Endometrium (tissue), 2 donors: ENCODE measurements around the gene DHX58.

Experiments
- FAIRE-seq: peaks from 2 replicates; lab custom pipeline; 2012; peaks lifted over from hg19 to GRCh38; lab: Jason Lieb, UNC
- donor health status: control.
- donor health status: control.

DHX58 gene

DNA sequence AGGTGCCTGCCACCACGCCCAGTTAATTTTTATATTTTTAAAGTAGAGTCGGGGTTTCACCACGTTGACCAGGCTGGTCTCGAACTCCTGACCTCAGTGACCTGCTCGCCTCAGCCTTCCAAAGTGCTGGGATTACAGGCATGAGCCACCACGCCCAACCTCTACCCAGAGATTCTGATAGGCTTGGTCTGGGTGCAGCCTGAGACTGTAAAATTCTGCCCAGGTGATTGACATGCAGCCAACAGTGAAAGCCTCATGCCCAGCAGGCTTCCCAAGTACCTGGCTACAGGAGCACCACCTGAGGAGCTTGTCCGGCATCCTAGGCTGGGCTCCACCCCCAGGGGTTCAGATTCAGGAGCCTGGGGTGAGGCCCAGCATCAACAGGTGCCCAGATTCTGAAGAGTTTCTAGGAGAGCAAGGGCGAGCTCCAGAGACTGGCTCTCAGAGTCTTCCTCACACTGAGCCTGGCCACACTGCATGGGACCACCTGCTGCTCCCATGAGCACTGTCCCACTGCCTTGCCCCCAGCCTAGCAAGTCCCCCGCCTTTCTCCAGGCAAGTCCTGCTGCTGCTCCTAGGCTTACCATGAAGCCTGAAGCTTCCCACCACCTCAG lies 30.9 kb downstream of the DHX58 start:
- FAIRE-seq = no peak

DNA sequence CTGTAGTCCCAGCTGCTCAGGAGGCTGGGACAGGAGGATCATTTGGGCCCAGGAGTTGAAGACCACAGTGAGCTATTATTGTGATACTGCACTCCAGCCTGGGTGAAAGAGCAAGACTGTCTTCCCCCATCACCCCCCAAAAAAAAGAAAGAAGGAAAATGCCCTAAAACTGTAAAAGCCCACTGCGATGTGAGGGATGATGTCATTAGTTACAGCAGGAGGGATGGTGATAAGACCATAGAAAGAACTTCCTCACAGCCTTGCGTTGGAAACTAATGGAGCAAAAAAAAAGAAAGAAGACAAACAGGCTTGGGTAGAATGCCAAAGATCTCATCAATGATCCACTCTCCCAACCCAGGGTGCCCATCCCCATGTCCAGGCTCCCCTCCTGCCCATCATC lies 33.0 kb downstream of the DHX58 start:
- FAIRE-seq = no peak

DNA sequence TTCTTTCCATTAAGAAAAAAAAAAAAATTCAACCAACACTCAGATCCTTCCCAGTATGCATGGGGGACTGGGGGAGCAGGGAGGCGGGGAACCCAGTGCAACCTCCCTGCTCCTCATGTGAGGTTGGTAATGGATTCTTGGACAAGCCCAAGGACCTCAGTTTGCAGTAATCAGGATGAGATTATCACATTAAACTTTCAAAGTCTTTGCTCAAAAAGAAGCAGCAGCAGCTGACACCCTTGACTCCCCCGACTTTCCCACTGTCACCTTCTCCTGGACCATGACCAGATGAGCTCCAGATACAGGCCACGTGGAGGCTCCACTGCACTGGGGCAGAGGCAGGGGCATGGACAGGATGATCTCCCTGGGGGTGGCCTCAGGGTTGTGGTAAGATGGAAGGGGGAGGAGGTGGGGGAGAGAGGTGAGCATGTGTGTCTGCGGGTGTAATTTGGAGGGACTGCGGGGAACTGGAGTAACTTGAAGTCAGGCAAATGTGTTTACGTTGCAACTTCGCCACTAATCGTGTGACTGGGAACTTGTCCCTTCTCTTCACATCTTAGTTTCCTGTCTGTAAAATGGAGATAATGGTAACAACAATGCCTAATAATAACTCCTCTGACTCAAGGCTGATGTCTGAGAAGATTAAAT lies 34.0 kb downstream of the DHX58 start:
- FAIRE-seq = no peak

DNA sequence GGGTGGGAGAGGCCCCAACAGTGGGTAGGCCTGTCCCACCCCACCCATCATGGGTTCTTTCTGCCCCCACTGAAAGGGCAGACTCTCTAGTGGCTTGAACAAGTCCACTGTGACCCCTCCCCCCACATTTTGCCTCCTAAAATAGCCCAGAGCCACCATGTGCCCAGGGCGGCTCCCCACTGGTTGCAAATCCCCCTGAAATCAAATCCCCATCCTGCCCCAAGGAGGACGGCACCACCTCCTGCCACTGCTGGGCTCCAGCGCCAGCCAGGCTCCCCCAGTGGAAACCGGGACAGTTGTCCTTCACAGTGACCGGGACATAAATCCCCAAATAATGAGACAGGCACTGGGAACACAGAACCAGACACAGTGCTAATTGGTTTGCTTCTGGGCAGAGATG lies 34.8 kb downstream of the DHX58 start:
- no peak for FAIRE-seq

DNA sequence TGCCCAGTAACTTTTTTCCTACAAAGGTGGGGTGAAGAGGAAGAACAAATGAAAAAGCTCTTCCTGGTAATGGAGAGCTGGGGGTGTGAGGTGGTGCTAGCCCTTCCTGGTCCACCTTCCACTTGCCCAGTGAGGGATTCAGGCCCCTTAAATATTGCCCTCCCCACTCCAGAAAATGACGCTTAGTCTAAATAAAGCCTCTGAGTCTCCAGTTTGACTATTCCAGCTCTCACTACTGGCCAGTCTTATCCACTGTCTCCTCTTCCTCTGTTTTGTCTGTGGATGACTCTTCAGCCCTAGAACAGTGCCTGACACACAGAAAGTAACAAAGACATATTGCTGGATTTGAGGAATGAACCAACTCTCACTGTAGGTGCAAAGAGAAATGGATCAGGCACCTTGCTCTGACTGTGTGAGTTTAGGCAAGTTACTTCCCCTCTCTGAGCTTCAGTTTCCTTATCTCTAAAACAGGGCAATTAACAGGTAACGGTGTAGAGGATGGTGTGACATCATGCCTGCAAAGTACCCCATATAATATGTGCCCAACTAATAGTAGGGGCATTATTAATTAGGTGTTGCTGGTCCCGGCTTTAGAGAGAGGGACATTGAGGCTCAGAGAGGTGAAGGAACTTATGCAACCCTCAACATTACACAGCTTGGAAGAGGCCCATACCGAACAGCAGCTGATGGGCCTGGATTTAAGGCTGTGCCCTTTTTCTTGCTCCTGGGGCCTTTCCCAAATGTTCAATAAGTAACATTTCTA lies 35.5 kb downstream of the DHX58 start:
- no peak for FAIRE-seq

DNA sequence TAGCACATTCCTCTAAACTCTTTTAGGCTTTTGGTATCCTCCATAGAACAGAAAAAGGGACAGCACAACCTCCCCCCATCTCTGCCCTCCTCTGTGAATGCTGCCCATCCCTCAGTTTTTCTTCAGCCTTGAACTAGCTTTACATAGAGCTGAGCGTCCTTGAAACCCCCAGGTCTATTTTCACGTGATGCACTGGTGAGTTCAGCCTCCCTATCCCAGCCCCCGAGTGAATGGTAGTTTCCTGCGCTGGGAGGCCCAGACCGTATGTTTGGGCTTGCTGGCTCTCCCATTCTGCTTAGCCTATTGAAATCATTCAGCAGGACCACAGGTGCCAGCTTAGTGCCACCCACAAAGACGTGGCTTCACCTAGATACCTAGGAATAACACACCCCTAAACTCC lies 36.7 kb downstream of the DHX58 start:
- FAIRE-seq = no peak

DNA sequence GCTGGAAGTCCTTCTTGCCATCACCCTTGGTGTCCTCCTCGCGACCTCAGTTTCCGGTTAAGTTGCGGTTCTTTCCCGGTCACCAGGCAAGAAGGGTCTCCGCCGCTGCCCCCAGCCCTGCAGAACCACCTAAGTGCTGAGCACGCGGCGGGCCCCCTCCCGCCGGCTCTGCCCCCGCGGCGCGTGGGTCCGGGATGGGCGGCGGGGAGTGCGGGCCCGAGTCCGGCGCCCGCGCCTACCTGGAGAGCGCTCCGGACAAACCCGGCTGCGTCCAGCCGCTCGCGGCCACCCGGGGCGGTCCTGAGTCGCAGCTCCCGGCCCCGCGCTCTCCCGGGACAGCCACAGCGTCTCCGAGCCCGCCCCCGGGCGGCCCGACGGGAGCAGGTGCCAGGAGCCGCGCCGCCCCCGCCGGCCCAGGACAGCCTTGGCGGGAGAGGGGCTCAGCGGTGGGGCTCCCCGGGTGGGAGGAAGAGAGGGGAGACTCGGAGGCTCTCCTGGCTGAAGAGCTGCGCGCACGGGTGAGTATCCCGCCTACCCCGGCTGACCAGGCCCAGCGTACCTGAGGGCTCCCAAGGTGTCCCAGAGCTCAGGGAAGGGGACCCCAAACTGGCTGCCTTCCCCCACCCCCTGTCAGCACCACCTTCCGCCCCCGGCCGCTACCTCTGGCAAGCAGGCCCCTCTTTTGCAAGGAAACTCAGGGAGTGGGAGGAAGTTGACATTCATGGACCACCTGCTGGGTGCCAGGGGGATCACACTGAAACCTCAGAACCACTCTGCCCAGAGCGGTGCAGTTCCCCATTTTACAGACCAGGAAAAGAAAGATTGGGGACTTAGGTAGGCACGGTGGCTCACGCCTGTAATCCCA lies 40.0 kb downstream of the DHX58 start:
- no peak for FAIRE-seq

DNA sequence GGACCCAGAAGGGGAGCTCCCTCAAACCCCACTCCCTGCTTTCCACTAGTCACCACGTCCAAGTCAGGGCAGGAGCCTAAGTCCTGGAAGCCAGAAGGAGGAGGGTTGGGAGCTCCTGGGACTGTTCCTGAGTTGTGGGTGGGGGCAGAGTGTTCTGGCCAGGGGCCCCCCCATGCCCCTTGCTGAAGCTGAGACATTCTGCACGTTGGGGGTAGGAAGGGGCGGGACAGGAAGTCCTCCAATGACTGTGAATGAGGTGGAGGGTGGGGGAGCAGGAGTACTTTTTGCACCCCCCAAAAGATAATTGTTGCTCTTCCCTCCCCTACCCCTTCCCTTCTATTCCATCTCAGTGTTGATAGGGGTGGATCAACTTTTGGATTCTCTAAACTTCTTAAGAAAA lies 40.7 kb downstream of the DHX58 start:
- FAIRE-seq = no peak

DNA sequence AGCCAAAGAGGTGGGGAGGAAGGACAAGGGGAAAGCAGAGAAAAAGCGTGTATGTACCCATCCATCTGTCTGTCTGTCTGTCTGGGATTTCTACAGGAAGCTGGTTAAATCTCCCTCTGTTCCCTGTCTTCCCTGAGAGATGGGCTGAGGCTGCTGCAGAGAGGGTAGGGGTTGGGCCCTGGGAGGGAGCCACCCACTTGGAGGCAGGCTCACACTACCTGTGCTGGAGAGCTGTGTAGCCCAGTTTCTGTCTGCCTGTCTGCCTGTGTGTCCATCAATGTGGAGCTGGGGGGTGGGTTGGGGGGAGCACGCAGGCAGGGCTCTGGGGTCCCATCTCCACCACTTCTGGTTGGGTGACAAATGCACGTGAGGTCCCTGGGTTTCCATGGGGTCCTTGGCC lies 43.5 kb downstream of the DHX58 start:
- FAIRE-seq = no peak

DNA sequence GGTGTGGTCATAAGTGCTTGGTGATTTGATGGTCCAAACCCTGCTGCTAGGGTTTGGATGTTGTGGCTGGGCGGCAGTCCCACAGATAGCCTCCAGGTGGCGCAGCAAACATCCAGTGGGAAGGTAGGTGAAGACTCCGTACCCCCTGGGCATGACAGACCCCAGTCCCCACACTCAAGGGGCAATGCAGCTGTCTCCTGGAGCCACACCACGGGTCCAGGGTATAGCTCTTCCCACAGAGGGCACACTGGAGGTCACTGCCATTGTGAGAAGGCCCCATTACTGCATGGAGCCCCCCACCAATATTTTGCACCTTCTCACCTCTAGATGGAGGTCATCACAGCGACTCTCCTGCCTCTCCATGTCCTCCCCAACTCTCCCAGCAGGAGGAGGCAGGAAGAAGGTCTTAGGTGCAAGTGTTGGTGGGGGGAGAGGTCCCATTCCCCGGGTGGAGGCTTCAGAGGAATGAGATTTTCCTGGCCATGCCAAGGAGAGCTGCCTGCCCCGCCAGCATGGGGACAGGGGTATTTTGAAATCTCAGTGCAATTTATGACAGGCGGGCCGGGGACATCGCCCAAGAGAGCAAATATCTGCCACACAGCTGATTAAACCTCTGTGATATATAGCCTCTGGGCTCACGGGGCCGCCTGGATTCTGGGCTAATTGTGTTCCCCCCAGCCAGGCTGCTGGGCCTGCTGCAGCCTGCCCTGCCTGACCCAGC lies 45.0 kb downstream of the DHX58 start:
- no peak for FAIRE-seq

DNA sequence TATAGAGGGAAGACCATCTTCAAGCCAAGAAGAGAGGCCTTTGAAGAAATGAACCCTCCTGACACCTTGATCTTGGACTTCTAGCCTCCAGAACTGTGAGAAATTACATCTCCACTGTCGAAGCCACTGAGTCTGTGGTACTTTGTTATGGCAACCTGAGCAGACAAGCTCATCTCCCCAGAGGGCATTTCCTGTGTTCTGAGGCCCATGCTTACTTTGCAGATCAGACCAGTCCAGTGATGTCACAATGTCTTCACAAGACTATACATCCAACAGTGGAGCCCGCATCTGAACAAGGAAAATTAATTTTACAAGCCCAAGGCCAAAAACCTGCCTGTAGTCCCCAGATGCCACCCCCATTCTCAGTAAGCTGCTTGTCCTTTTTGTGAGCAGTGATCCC lies 47.3 kb downstream of the DHX58 start:
- FAIRE-seq = no peak

DNA sequence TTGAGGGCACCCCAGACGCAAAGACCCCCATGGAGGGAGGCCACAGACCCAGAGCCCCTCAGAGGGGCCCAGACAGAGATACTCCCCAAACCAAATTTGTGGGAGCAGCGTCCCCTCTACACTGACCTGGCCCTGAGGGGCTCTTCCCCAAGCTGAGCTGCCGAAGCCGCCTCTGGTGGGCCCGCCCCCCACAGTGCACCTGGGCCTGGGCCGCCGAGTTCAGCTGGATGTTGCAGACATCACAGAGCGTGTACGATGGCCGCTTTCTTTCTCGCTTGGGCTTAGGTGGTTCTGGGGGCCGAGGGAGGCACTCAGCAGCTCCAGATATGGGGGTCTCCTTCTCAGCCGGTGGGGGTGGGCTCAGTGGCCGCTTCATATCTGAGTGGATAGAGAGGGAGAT lies 49.8 kb downstream of the DHX58 start:
- FAIRE-seq = no peak

DNA sequence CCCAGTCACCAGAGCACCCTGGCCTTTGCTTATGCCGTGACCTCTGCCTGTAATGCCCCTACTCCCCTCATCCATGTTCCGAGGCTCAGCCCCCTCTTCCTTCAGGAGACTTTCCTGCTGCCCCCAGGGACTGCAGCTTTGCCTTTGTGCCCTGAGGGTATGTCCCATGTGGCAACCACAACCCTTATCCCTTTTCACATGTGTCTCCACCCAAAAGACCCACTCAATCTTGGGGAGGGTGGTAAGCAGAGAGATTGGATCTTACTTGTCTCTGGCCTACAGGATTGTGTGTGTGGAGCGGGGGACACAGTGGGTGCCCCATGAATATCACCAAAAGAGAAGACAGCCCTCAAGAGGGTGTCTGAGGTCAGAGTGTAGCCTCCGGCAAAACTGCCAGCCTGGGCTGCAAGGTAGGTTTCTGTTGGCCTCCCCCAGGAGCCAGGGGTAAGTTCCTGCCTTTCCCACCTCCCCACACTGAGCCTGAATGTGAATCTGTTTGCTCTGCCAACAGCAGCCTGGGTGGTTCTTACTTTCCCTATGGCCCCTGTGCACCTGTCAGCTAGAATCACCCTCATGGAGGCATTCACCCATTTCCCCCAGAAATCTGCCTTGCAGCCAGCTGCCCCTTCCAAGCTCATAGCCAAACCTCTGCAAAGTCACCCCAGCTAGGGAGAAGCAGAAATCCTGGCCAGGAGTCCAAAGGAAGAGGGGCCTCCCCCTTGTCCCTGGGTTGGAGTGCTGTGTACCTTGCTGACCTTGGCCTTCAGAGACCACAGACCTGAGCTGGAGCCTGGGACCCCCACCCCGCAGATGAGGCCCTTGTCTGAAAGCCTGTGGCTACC lies 50.6 kb downstream of the DHX58 start:
- no peak for FAIRE-seq

DNA sequence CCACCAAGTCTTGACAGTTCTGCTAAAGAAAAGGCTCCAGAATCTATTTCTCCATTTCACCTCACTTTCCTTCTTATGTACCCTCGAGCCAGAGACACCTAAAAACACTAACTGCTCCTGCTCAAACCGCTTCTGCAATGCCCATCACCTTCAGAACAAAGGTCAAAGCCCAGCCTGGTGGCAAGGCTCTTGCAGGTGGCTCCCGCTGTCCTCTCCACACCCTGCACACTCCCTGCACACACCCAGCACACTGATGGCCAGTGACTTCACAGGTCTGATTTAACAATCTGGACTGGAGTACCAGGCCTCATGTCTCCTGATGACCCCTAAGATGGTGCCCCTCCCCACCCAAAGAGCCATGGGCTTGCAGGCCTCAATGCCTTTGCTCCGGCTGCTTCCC lies 52.3 kb downstream of the DHX58 start:
- FAIRE-seq = no peak

DNA sequence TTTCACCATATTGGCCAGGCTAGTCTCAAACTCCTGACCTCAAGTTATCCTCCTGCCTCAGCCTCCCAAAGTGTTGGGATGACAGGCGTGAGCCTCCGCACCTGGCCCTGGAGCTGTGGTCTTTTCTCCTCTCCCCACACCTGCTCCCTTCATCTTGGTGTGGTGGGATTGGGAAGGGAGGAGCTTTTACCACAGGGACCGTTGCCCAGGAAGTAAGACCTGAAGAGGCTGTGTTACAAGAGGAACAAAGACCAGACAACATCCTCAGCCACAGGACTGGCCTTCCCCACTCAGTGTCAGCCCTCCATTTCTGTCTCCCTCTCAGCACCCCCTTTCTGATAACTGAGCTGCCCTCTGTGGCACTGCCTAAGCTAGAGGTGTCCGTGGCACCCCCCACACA lies 52.7 kb downstream of the DHX58 start:
- no peak for FAIRE-seq

DNA sequence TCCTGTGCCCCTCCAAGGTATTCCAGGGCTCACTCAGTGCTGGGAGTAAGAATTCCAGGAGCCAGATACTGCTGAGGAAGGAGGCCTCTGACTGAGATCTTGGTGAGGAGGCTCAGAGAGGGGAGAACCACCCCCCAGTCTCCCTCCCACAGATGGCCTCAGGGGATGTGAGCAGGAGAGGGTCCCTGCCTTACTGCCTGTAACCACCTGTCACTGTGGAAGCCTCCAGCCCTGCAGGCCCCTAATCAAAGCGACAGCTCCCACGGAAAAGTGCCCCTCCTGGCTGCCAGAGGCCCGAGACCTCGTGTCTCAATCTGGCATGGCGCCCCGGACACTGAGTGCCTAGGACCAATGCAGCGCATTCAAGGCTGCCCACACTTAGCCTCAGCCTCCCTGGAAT lies 54.5 kb downstream of the DHX58 start:
- FAIRE-seq = no peak

DNA sequence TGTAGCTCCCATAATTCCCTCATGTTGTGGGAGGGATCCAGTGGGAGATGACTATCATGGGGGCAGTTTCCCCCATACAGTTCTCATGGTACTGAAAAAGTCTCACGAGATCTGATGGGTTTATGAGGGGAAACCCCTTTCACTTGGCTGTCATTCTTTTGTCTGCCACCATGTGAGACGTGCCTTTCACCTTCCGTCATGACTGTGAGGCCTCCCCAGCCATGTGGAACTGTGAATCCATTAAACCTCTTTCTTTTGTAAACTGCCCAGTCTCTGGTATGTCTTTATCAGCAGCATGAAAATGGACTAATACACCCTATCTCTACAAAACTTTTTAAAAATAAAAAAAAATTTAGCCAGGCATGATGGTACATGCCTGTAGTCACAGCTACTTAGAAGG lies 55.9 kb downstream of the DHX58 start:
- FAIRE-seq = no peak

DNA sequence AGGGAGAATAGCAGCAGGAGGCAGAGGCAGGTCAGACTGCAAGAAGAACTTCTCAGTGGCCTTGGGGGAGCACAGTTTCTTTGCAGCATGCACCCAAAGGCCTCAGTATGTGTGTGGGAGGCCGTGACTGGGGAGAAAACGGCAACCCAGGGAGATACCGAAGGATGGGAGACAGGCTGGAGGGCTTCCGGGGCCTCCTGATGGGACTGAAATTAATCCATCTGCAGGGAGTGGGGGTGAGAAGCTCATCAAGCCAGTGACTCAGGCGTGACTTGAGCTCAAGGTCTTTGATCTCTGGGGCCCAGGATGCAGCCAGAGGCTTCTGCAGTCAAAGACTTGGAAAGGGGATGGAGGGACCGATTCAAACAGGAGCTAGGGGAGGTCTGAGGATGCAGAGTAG lies 57.0 kb downstream of the DHX58 start:
- FAIRE-seq = no peak

DNA sequence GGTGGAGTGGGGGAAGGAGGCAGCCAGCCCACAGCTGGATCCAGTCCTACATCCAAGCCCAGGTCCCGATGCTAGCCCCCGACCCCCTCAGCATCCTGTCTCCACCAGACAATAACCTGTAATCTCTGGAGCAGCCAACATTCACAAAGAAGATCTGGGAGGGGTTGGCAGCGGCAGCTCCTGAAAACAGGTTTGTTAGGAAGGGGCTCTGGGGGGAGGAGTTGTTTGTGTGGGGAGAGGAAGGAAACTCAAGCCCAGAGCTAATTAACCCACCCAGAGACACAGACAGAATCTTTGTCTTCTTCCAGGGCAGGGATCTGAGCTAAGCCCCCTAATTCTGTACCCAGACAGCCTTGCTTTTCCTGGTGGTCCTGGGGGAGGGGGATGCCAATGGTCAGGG lies 57.5 kb downstream of the DHX58 start:
- no peak for FAIRE-seq

DNA sequence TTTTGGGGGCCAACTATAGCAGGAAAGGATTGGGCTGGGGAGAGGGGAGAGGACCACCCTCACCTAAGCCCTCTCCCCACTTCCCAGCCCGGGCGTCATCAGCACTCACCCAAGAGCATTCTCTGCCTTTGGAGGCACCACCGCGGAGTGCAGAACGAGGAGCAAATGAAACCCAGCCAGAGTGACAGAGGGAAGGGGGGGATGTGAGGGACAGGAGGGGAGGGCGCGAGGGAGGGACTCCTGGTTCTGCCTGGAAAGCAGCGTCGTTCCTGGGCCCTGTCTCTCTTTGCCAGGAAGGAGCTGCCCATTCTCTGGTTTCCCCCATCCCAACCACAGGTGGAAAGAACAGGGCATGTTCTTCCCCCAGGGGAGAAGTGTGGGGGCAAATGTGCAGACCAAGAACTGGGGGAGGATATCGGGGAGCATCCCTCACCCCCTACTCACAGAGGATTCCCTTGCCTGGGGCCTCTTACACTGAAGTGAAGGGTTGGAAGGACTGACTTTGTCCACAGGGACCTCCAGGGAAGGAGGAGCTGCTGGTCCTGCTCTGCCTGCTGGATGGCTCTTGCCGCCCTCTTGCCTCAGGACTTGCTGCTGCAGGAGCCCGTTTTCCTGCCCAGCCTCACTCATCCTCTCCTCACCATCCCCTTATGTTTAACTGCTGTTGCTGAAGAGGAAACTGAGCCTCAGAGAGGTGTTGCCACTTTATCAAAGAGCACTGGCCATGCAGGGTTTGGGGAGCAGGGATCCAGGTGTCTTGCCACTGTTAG lies 58.6 kb downstream of the DHX58 start:
- no peak for FAIRE-seq
